NCI-H2107 treated with DMSO at 0.1 percent for 48 hours (cell line): ENCODE data around the gene MRNIP.

Source experiments
- DNase-seq: peaks from one replicate; lab custom pipeline; 2025; ENCODE audit not compliant: unreplicated experiment; lab: John Stamatoyannopoulos, UW

The MRNIP gene

GRCh38 chr5:179822444-179822990 lies 36.1 kb downstream of the MRNIP start:
- DNase-seq: no peak

- no peak for DNase-seq
Observed at GRCh38 chr5:179822059-179822432, 36.6 kb downstream of the MRNIP start.

GRCh38 chr5:179821298-179822058 lies 37.1 kb downstream of the MRNIP start:
- DNase-seq: no peak

- DNase-seq: no peak
Observed at GRCh38 chr5:179820483-179821297, 37.9 kb downstream of the MRNIP start, which contains the start of gene SQSTM1. Gene SQSTM1, plus strand, starts transcription at chr5:179820905. Its CDS starts 32 bp downstream, at chr5:179820937.

GRCh38 chr5:179820127-179820482 lies 38.5 kb downstream of the MRNIP start:
- DNase-seq: no peak

GRCh38 chr5:179819296-179820126 lies 39.1 kb downstream of the MRNIP start:
- no peak for DNase-seq

- DNase-seq: no peak
Observed at GRCh38 chr5:179818746-179819295, 39.8 kb downstream of the MRNIP start.

- DNase-seq: no peak
Observed at GRCh38 chr5:179817890-179818745, 40.5 kb downstream of the MRNIP start.

GRCh38 chr5:179817470-179817840 lies 41.2 kb downstream of the MRNIP start:
- DNase-seq: no peak

- no peak for DNase-seq
Observed at GRCh38 chr5:179816796-179817469, 41.7 kb downstream of the MRNIP start.

GRCh38 chr5:179816401-179816795 lies 42.2 kb downstream of the MRNIP start:
- no peak for DNase-seq

- no peak for DNase-seq
Observed at GRCh38 chr5:179815491-179816249, 42.9 kb downstream of the MRNIP start.

GRCh38 chr5:179814090-179814489 lies 44.5 kb downstream of the MRNIP start:
- DNase-seq: no peak

- DNase-seq: no peak
Observed at GRCh38 chr5:179812997-179813607, 45.5 kb downstream of the MRNIP start.

- no peak for DNase-seq
Observed at GRCh38 chr5:179812135-179812825, 46.3 kb downstream of the MRNIP start.

GRCh38 chr5:179806250-179807048 lies 52.2 kb downstream of the MRNIP start, which contains the start of gene MGAT4B:
Gene MGAT4B, minus strand, starts transcription at chr5:179806866. Its CDS starts 283 bp downstream, at chr5:179806583.
- no peak for DNase-seq
